ENCODE results near the gene ENOSF1.

The ENOSF1 gene

DNA sequence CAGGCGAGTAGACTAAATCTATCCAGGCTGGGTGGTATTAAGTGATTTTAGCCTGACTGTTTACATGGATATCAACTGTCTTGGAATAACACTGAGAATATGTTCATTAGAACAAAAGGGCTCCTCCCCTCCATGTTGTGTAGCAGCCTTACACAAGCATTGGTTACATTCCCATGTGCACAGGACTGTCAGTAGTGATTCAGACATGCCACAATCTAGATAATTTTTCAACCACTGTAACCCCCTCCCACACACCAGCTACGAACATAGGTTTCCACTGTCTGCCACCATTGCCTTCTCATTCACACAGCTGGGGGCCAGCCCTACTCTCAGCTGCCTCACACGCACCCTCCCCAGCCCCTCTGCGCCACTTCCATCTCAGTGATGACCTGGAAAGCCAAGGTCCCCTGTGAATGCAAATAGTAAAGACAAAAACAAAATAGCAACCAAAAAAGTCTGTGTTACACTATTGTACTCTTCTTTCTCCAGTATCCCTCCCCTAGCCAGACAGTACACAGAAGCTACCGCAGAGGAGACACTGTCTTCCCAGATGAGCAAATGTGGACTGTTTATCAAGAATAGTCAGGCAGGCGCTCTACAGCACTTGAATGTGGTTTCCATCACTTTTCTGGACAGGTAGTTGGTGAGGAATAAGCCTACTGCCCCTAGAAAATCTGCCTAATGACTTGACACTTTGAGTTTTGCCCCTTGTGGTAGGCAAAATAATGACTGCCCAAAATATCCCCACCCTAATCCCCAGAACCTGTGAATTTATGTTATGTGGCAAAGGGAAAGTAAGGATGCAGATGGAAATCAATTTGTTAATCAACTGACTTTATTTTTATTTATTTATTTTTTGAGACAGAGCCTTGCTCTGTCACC, 82.9 kb downstream of the ENOSF1 start:
- no peak for DNase-seq

DNA sequence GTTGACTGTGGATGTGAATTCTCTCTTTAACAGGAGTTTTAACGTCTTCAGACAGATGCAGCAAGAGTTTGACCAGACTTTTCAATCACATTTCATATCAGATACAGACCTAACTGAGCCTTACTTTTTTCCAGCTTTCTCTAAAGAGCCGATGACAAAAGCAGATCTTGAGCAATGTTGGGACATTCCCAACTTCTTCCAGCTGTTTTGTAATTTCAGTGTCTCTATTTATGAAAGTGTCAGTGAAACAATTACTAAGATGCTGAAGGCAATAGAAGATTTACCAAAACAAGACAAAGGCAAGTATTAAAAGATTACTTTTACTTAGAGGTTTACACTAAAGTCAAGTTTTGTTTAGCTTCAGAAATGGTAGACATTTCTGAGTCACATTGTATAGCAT, 85.2 kb downstream of the ENOSF1 start:
- DNase-seq = no peak

DNA sequence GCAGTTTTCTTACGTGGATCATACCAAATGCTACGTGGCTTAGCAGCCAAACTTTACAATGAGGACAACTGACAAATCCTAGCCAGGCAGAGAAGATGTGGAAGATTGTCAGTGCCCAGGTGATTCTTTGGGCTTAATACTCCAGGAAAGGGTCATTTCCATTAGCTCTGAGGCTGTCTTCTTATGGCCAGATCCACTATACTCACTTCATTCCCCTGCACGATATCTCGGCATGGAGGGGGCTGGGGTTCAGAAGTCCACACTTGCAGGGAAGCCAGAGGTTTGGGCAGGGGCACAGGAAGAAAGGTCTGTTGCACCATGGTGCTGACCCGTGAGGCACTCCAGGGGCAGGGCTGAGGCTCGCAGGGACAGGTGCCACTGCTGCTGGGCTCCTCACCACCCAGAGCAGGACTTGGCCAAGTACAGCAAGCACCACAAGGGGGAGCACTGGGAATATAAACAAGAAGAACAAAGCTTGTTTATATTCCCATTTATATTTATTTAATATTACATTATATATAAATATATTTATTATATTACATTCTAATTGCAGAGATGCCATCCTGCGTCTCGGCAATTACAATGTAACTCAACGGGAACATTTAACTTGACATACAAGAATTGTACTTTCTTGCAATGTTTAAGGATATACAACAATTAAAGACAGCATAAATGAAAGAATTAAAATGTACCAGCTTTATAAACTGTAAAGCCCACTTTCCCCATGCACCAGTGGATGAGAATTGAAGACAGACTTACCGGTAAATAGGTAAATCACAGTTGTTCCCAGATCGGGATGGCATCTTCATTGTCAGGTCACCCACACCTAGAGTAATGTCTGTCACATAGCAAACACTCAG, 88.4 kb downstream of the ENOSF1 start:
- DNase-seq = peak; percentile 47

DNA sequence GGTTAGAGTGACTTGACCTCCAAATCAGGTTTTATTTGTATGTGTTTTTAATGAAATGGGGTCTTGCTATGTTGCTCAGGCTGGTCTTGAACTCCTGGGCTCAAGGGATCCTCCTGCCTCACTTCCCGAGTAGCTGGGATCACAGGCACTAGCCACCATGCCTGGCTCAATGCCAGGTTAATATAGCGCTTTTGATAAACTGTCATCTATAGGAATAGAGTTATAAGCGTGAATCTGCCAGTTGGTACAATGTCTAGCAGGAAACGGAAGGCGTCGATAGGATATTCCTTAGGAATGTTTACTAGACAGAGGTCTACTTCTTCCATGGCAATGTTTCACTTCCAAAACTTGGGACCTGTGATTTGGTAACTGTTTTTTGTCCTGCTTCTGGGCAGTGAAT, 90.1 kb downstream of the ENOSF1 start:
- no peak for DNase-seq

DNA sequence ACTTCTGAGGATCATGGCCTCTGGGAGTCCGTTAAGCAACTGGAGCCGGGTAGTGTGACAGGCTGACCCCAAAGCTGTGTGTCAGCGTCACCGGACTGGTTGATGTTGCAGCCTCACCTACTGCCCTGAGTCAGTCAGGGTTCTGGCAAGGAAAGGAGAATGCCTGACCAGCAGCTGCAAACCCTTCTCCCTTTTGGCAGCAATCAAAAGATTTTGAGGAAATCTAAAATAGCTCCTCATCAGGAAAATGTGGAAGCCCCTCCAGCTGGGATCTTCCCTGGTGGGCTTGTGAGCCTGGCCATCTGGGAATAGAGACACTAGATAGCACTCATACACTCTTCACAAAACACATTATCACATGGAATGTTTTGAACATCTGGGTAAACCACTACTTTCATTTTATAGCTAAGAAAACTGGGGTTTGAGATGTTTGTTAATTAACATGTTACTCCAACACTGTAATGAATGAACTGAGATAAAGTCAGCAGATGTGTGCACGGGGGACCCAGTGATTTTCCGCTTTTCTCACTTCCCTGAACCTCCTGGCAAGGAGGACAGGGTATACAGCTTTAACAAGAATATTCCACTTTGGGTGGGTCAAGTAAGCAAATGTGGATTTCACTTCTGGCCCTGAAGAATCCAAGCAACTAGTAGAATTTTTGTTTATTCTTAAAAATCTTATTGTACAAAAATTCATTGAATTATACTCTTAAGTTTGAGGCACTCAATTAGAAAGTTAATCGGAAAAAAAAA, 91.0 kb downstream of the ENOSF1 start:
- no peak for DNase-seq

Measured in DMS79 treated with DMSO at 0.1 percent for 48 hours (cell line).